Measurements from ENCODE around the gene TAF4B.
"Not testable (repeated sequence)": the region's sequence is repeated elsewhere in the genome, so short reads cannot be mapped to it uniquely, and the experiment has no call there.

Gene TAF4B
- 1.9 to 4.4 (median 2.9) reads per million in 18 experiments for total RNA-seq

- DNase-seq, result peak; percentile 91 to 96
Measured at GRCh38 chr18:26226229-26227050, at the start of gene TAF4B. TAF4B (plus strand) TSS chr18:26226445; CDS start chr18:26226934, 489 bp downstream.

- DNase-seq, result no peak
Measured at GRCh38 chr18:26181343-26181826, 44.9 kb upstream of the TAF4B start.

- DNase-seq, result no peak
Measured at GRCh38 chr18:26183395-26184112, 42.7 kb upstream of the TAF4B start.

- no peak for DNase-seq
Measured at GRCh38 chr18:26185267-26185666, 41.0 kb upstream of the TAF4B start.

GRCh38 chr18:26190506-26190905, 35.7 kb upstream of the TAF4B start:
- DNase-seq, result no peak

GRCh38 chr18:26192233-26192632, 34.0 kb upstream of the TAF4B start:
- no peak for DNase-seq

- DNase-seq, result no peak
Measured at GRCh38 chr18:26196605-26197004, 29.6 kb upstream of the TAF4B start.

- not testable (repeated sequence) for DNase-seq
Measured at GRCh38 chr18:26202001-26202400, 24.2 kb upstream of the TAF4B start.

GRCh38 chr18:26205318-26205717, 20.9 kb upstream of the TAF4B start:
- DNase-seq, result no peak

GRCh38 chr18:26206488-26206887, 19.8 kb upstream of the TAF4B start:
- no peak for DNase-seq

- DNase-seq, result no peak
Measured at GRCh38 chr18:26207937-26208336, 18.3 kb upstream of the TAF4B start.

- no peak for DNase-seq
Measured at GRCh38 chr18:26208977-26209376, 17.3 kb upstream of the TAF4B start.

- DNase-seq, result no peak
Measured at GRCh38 chr18:26210147-26210546, 16.1 kb upstream of the TAF4B start.

- DNase-seq, result peak in 1 of 2 donors; percentile 7
Measured at GRCh38 chr18:26215247-26215970, 10.8 kb upstream of the TAF4B start.

GRCh38 chr18:26225022-26225693, 1.1 kb upstream of the TAF4B start:
- no peak for DNase-seq

- DNase-seq, result no peak
Measured at GRCh38 chr18:26225915-26226228, 373 bp upstream of the TAF4B start.

- no peak for DNase-seq
Measured at GRCh38 chr18:26227051-26227670, 916 bp downstream of the TAF4B start.

- DNase-seq, result no peak
Measured at GRCh38 chr18:26228562-26229260, 2.5 kb downstream of the TAF4B start.

GRCh38 chr18:26230497-26230896, 4.3 kb downstream of the TAF4B start:
- no peak for DNase-seq

GRCh38 chr18:26233208-26233607, 7.0 kb downstream of the TAF4B start:
- DNase-seq, result no peak

GRCh38 chr18:26237363-26237762, 11.1 kb downstream of the TAF4B start:
- DNase-seq, result not testable (repeated sequence)

All from inflammatory macrophage (primary cell).